NOMO-1 (cell line): ENCODE measurements around the gene CD247.

Experiments used
- DNase-seq, 2 experiments: peaks; one replicate each; lab custom pipeline; 2025; ENCODE audit not compliant: unreplicated experiment in 2 of 2; lab: John Stamatoyannopoulos, UW

The CD247 gene

GRCh38 chr1:167542109-167543032 lies 24.0 kb upstream of the CD247 start:
- DNase-seq = peak; percentile 61 to 75

- no peak for DNase-seq
These were observed 23.3 kb upstream of the CD247 start for GRCh38 chr1:167541610-167542009.

- DNase-seq = no peak
These were observed 22.7 kb upstream of the CD247 start for GRCh38 chr1:167541003-167541402.

GRCh38 chr1:167538657-167539056 lies 20.3 kb upstream of the CD247 start:
- no peak for DNase-seq

- DNase-seq = peak; percentile 5 to 23
These were observed 15.5 kb upstream of the CD247 start for GRCh38 chr1:167533851-167534300.

GRCh38 chr1:167532964-167533824 lies 14.9 kb upstream of the CD247 start:
- no peak for DNase-seq

GRCh38 chr1:167532375-167532774 lies 14.0 kb upstream of the CD247 start:
- DNase-seq = no peak

GRCh38 chr1:167529829-167530474 lies 11.6 kb upstream of the CD247 start:
- DNase-seq = no peak

- DNase-seq = no peak
These were observed 9.9 kb upstream of the CD247 start for GRCh38 chr1:167528057-167528728.

- DNase-seq = no peak
These were observed 8.5 kb upstream of the CD247 start for GRCh38 chr1:167526667-167527383.

- DNase-seq = no peak
These were observed 6.3 kb upstream of the CD247 start for GRCh38 chr1:167524651-167525050.

- DNase-seq = no peak
These were observed 3.9 kb upstream of the CD247 start for GRCh38 chr1:167522246-167522645.

- no peak for DNase-seq
These were observed 2.4 kb upstream of the CD247 start for GRCh38 chr1:167520711-167521206.

- DNase-seq = no peak
These were observed 596 bp downstream of the CD247 start for GRCh38 chr1:167517535-167518330.

GRCh38 chr1:167516404-167517388 lies 1.6 kb downstream of the CD247 start:
- DNase-seq = no peak

GRCh38 chr1:167515893-167516321 lies 2.4 kb downstream of the CD247 start:
- DNase-seq = no peak

- no peak for DNase-seq
These were observed 2.9 kb downstream of the CD247 start for GRCh38 chr1:167515461-167515860.

- no peak for DNase-seq
These were observed 4.0 kb downstream of the CD247 start for GRCh38 chr1:167514288-167514687.
